HEK293 (cell line): ENCODE results near the gene VTI1B.

ENCODE experiments used
- GLI4 ChIP-seq: fragments of 450-650 bp; formaldehyde crosslinking; IDR thresholded peaks from 2 replicates; pipeline ENCODE4 v1.5.1; 2016; ENCODE audit warnings: missing biosample characterization, missing genetic modification characterization
- IKZF3 ChIP-seq: fragments of 450-650 bp; IDR thresholded peaks from 2 replicates; pipeline ENCODE4 v1.5.0; 2018; ENCODE audit warnings: missing biosample characterization, mild to moderate bottlenecking, missing genetic modification characterization, moderate library complexity
- REST ChIP-seq: fragments of 450-650 bp; formaldehyde crosslinking; IDR thresholded peaks from 2 replicates; pipeline ENCODE4 v1.5.1; 2016; ENCODE audit warnings: missing biosample characterization, missing genetic modification characterization
- YY1 ChIP-seq: fragments of 450-650 bp; formaldehyde crosslinking; IDR thresholded peaks from 2 replicates; pipeline ENCODE4 v1.5.1; 2018; ENCODE audit warnings: missing biosample characterization, missing genetic modification characterization
- ZFP3 ChIP-seq: fragments of 450-650 bp; formaldehyde crosslinking; IDR thresholded peaks from 2 replicates; pipeline ENCODE4 v1.5.1; 2016; ENCODE audit warnings: low read depth, missing biosample characterization, missing genetic modification characterization
- ZNF16 ChIP-seq: fragments of 450-650 bp; formaldehyde crosslinking; IDR thresholded peaks from 2 replicates; pipeline ENCODE4 v1.5.1; 2016; ENCODE audit warnings: low read depth, missing biosample characterization, missing genetic modification characterization
- ZNF23 ChIP-seq: fragments of 450-650 bp; formaldehyde crosslinking; IDR thresholded peaks from 2 replicates; pipeline ENCODE4 v1.5.1; 2016; ENCODE audit warnings: missing biosample characterization, missing genetic modification characterization, borderline replicate concordance
- ZNF24 ChIP-seq: fragments of 450-650 bp; formaldehyde crosslinking; IDR thresholded peaks from 2 replicates; pipeline ENCODE4 v1.5.1; 2016; ENCODE audit warnings: missing biosample characterization, missing genetic modification characterization
- ZNF473 ChIP-seq: fragments of 450-650 bp; formaldehyde crosslinking; IDR thresholded peaks from 2 replicates; pipeline ENCODE4 v1.5.1; 2017; ENCODE audit warnings: missing biosample characterization, missing genetic modification characterization
- ZNF654 ChIP-seq: fragments of 450-650 bp; formaldehyde crosslinking; IDR thresholded peaks from 2 replicates; pipeline ENCODE4 v1.5.1; 2016; ENCODE audit warnings: low read depth, missing biosample characterization, missing genetic modification characterization
- TF ChIP-seq, protein P1 (sequence below): fragments of 450-650 bp; formaldehyde crosslinking; IDR thresholded peaks from 2 replicates; pipeline ENCODE4 v1.5.1; 2016; ENCODE audit warnings: missing biosample characterization, missing genetic modification characterization
- TF ChIP-seq, protein P2 (sequence below): fragments of 450-650 bp; formaldehyde crosslinking; IDR thresholded peaks from 2 replicates; pipeline ENCODE4 v1.5.1; 2016; ENCODE audit warnings: missing biosample characterization, missing genetic modification characterization

GRCh38 chr14:67602995-67603545 is 71.4 kb downstream of the VTI1B start:
- TF ChIP-seq ZNF24 (no peak), ZNF473 (no peak), ZNF654 (tag by site-specific recombination) (no peak), REST (no peak), ZFP3 (tag by site-specific recombination) (no peak), GLI4 (tag by site-specific recombination) (no peak), ZNF16 (tag by site-specific recombination) (no peak), YY1 (tag by site-specific recombination) (no peak), ZNF23 (tag by site-specific recombination) (no peak), IKZF3 (tag by site-specific recombination) (no peak)
- TF ChIP-seq, protein P1, sequence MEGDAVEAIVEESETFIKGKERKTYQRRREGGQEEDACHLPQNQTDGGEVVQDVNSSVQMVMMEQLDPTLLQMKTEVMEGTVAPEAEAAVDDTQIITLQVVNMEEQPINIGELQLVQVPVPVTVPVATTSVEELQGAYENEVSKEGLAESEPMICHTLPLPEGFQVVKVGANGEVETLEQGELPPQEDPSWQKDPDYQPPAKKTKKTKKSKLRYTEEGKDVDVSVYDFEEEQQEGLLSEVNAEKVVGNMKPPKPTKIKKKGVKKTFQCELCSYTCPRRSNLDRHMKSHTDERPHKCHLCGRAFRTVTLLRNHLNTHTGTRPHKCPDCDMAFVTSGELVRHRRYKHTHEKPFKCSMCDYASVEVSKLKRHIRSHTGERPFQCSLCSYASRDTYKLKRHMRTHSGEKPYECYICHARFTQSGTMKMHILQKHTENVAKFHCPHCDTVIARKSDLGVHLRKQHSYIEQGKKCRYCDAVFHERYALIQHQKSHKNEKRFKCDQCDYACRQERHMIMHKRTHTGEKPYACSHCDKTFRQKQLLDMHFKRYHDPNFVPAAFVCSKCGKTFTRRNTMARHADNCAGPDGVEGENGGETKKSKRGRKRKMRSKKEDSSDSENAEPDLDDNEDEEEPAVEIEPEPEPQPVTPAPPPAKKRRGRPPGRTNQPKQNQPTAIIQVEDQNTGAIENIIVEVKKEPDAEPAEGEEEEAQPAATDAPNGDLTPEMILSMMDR (tag by site-specific recombination), result no peak
- TF ChIP-seq, protein P2, sequence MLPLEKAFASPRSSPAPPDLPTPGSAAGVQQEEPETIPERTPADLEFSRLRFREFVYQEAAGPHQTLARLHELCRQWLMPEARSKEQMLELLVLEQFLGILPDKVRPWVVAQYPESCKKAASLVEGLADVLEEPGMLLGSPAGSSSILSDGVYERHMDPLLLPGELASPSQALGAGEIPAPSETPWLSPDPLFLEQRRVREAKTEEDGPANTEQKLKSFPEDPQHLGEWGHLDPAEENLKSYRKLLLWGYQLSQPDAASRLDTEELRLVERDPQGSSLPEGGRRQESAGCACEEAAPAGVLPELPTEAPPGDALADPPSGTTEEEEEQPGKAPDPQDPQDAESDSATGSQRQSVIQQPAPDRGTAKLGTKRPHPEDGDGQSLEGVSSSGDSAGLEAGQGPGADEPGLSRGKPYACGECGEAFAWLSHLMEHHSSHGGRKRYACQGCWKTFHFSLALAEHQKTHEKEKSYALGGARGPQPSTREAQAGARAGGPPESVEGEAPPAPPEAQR (tag by site-specific recombination), result no peak
